HCT116 (cell line): ENCODE results near the gene APOBEC3C. TPM values are rescaled to one million over a fixed set of nuclear protein-coding genes. Genes with fewer than 3 reads are reported as not detected.

Experiments
- ATAC-seq: fragments of 200-7000 bp; cut with Tn5 transposase; 2 replicates; pipeline ENCODE4 v1.9.1; 2020; ENCODE audit warnings: mild to moderate bottlenecking, moderate library complexity
- BruUV-seq: library from RNA; stranded (reverse); fragments of 400-500 nt; replicated peaks from 2 replicates; lab custom pipeline; 2021; lab: Mats Ljungman, UMichigan
- CTCF ChIA-PET: fragments of 300-600 bp; sonication (Branson Sonifier 250); formaldehyde crosslinking; loops from one replicate; lab custom pipeline; 2021; ENCODE audit warnings: antibody characterized with exemption; lab: Charles Lee
- POLR2A ChIA-PET: fragments of 300-600, 350-600 bp; sonication (Branson Sonifier 250); formaldehyde crosslinking; loops from one replicate; lab custom pipeline; 2021; ENCODE audit warnings: antibody characterized with exemption; lab: Charles Lee
- RAD21 ChIA-PET, 2 experiments: fragments of 300-600 bp; sonication (Branson Sonifier 250); formaldehyde crosslinking; loops; one replicate each; lab custom pipeline; 2023; ENCODE audit warnings: low total read pairs in 2 of 2; ENCODE audit not compliant: uncharacterized antibody in 2 of 2, unreplicated experiment in 2 of 2, low non-redundant PET in 1 of 2; lab: Charles Lee
- DNase-seq: peaks from one replicate; pipeline ENCODE4 v3.0.0-alpha.2; 2010; ENCODE audit warnings: low read depth, low spot score
- H2AFZ ChIP-seq: fragments of 200-600 bp; shearing (Covaris generic), sonication (generic); 2 replicates; pipeline ENCODE4 v1.6.1; 2017; ENCODE audit warnings: low read depth, mixed run types, mixed read lengths, antibody characterized with exemption, low read length; ENCODE audit not compliant: poor library complexity, severe bottlenecking
- H3K27ac ChIP-seq: 2 replicates; pipeline ENCODE4 v1.5.1; 2012; ENCODE audit warnings: low read depth, low read length
- H3K27me3 ChIP-seq: fragments of 200-600 bp; sonication (generic); 2 replicates; pipeline ENCODE4 v1.6.1; 2016; ENCODE audit warnings: mixed run types, low read length, mixed read lengths; ENCODE audit not compliant: insufficient read depth
- H3K36me3 ChIP-seq, 2 experiments: fragments of 200-500 bp in 1 of 2; fragments of 200-600 bp in 1 of 2; sonication (Bioruptor generic) in 1 of 2; sonication (generic) in 1 of 2; 2 replicates each; pipeline versions ENCODE4 v1.5.1 to v1.6.1; 2014 to 2016; ENCODE audit warnings: low read length in 2 of 2, inconsistent platforms in 1 of 2, mixed read lengths in 1 of 2, mixed run types in 1 of 2; ENCODE audit not compliant: insufficient read depth in 2 of 2, control insufficient read depth in 1 of 2
- H3K4me1 ChIP-seq, 2 experiments: fragments of 200-600 bp in 1 of 2; sonication (generic) in 1 of 2; 2 replicates each; pipeline versions ENCODE4 v1.5.1 to v1.6.1; 2012 to 2017; ENCODE audit warnings: low read length in 2 of 2, inconsistent platforms in 1 of 2, mild to moderate bottlenecking in 1 of 2, mixed read lengths in 1 of 2, mixed run types in 1 of 2, moderate library complexity in 1 of 2; ENCODE audit not compliant: insufficient read depth in 2 of 2, control insufficient read depth in 1 of 2
- H3K4me2 ChIP-seq: fragments of 200-600 bp; sonication (generic); 2 replicates; pipeline ENCODE4 v1.6.1; 2017; ENCODE audit warnings: mixed run types, low read length, mixed read lengths
- H3K4me3 ChIP-seq, 2 experiments: fragments of 200-600 bp in 1 of 2; sonication (generic) in 1 of 2; replicated peaks in 1 of 2; 2 replicates each; pipeline ENCODE4 v1.5.1; 2011 to 2016; ENCODE audit warnings: low read length in 2 of 2, control low read depth in 1 of 2, low read depth in 1 of 2, mild to moderate bottlenecking in 1 of 2, mixed read lengths in 1 of 2, mixed run types in 1 of 2
- H3K79me2 ChIP-seq: fragments of 200-600 bp; sonication (generic); 2 replicates; pipeline ENCODE4 v1.6.1; 2017; ENCODE audit warnings: mild to moderate bottlenecking, mixed run types, low read length, moderate library complexity, mixed read lengths; ENCODE audit not compliant: insufficient read depth
- H3K9ac ChIP-seq: fragments of 200-600 bp; sonication (generic); 2 replicates; pipeline ENCODE4 v1.6.1; 2016; ENCODE audit warnings: low read length, mixed read lengths
- H3K9me2 ChIP-seq: fragments of 200-600 bp; sonication (generic), shearing (Covaris generic); 2 replicates; pipeline ENCODE4 v1.6.1; 2017; ENCODE audit warnings: mixed run types, mild to moderate bottlenecking, moderate library complexity; ENCODE audit not compliant: insufficient read depth
- H3K9me3 ChIP-seq, 2 experiments: fragments of 200-500 bp in 1 of 2; fragments of 200-600 bp in 1 of 2; sonication (Bioruptor generic) in 1 of 2; sonication (generic) in 1 of 2; 2 replicates each; pipeline ENCODE4 v1.6.1; 2014 to 2017; ENCODE audit warnings: low read length in 2 of 2, mixed read lengths in 2 of 2, inconsistent platforms in 1 of 2, low read depth in 1 of 2, mild to moderate bottlenecking in 1 of 2, mixed run types in 1 of 2, moderate library complexity in 1 of 2; ENCODE audit not compliant: control insufficient read depth in 1 of 2, insufficient read depth in 1 of 2
- H4K20me1 ChIP-seq: fragments of 200-600 bp; sonication (generic), shearing (Covaris generic); 2 replicates; pipeline ENCODE4 v1.6.1; 2017; ENCODE audit warnings: mixed run types, mild to moderate bottlenecking, moderate library complexity; ENCODE audit not compliant: insufficient read depth
- CEBPB ChIP-seq: IDR thresholded peaks from 2 replicates; pipeline ENCODE4 v1.6.1; 2012; ENCODE audit warnings: low read depth
- ELF1 ChIP-seq: IDR thresholded peaks from 2 replicates; pipeline ENCODE4 v1.6.1; 2012; ENCODE audit warnings: low read depth, borderline replicate concordance
- EZH2 ChIP-seq: fragments of 200-600 bp; sonication (generic); IDR thresholded peaks from 2 replicates; pipeline ENCODE4 v1.6.1; 2017; ENCODE audit warnings: antibody characterized with exemption, mixed run types
- EZH2phosphoT487 ChIP-seq: fragments of 200-600 bp; IDR thresholded peaks from 2 replicates; pipeline ENCODE4 v1.6.1; 2018; ENCODE audit warnings: antibody characterized with exemption, borderline replicate concordance
- JUND ChIP-seq: IDR thresholded peaks from 2 replicates; pipeline ENCODE4 v1.6.1; 2012
- POLR2A ChIP-seq: IDR thresholded peaks from 2 replicates; pipeline ENCODE4 v1.7.0; 2011; ENCODE audit warnings: borderline replicate concordance; ENCODE audit not compliant: insufficient read depth, insufficient read length; ENCODE audit errors: extremely low read depth
- POLR2AphosphoS5 ChIP-seq: IDR thresholded peaks from 2 replicates; pipeline ENCODE4 v1.6.1; 2011; ENCODE audit warnings: mild to moderate bottlenecking, low read depth, low read length, moderate library complexity
- SIN3A ChIP-seq: IDR thresholded peaks from 2 replicates; pipeline ENCODE4 v1.6.1; 2012; ENCODE audit warnings: low read depth
- SP1 ChIP-seq: IDR thresholded peaks from 2 replicates; pipeline ENCODE4 v1.6.1; 2012; ENCODE audit warnings: low read depth
- SRF ChIP-seq: IDR thresholded peaks from 2 replicates; pipeline ENCODE4 v1.6.1; 2012; ENCODE audit warnings: low read depth
- TCF7L2 ChIP-seq: IDR thresholded peaks from 2 replicates; pipeline ENCODE4 v1.7.0; 2011; ENCODE audit warnings: borderline replicate concordance, inconsistent platforms; ENCODE audit not compliant: insufficient read depth, insufficient read length; ENCODE audit errors: extremely low read depth
- YY1 ChIP-seq: IDR thresholded peaks from 2 replicates; pipeline ENCODE4 v1.6.1; 2011; ENCODE audit warnings: low read length, low read depth, moderate library complexity, mild to moderate bottlenecking; ENCODE audit not compliant: insufficient replicate concordance; ENCODE audit errors: extremely low read depth
- ZNF274 ChIP-seq: fragments of 200-500 bp; sonication (Bioruptor generic); IDR thresholded peaks from 2 replicates; pipeline ENCODE4 v1.6.1; 2014; ENCODE audit warnings: mild to moderate bottlenecking, low read depth, low read length, inconsistent platforms
- intact Hi-C: fragments of 100-400 bp; cut with micrococcal nuclease; formaldehyde crosslinking; loops from 2 replicates; pipeline ENCODE4 v1.10.0; 2022
- total RNA-seq: library from RNA; stranded (reverse); gene quantifications from one replicate; pipeline ENCODE4 v1.2.1, GENCODE V29; 2021; ENCODE audit not compliant: unreplicated experiment
- TF ChIP-seq, protein P1 (sequence below): IDR thresholded peaks from 2 replicates; pipeline ENCODE4 v1.6.1; 2012

Gene APOBEC3C
- total RNA-seq, 1 experiment from 2014 or later, result 40.2 TPM

DNA sequence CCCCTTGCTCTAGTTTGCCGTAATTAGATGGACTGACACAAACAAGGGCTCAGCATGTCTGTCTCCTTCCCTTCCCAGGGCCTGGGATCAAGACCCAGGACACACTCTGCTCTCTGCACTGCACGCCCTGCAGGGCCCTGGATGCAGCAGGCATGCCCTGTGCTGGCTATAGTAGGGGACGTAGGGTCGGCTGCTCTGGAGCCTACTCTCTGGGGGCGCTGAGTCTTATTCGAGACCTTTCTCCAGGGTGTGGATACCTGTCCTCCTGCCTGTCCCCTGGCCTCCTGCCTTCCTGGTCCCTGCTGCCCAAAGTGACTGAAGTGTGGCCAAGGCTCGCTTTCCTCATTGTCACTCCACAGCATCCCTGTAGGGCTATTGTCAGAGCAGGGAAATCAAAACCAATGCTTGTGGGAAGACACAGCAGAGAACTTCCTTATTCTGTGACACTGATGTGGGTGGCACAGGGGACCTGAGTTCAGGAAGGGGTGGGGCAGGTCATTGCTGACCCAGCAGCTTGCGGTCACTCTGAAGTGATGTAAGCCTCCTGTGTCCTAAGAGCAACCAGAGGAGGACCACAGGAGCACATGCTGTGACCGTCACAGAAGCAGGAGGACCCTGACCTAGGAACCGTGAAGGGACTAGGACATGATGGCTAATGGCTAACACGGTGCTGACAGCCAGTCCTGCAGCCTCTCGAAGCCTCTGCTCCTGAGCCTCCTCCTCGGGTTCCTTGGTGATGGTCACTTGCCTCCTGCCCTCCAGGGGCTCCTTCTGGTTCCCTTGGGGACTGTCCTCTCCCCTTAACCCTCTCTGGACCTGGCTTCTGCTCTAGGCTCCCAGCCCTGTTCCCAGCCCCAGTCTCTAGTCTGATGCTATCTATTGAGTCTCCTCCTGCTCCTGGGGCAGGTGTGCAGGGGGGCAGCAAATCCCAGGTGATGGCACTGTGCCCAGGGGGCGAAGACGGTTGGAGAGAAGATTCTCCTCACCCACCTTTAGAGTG, 46.3 kb upstream of the APOBEC3C start:
- DNase-seq (no peak), ATAC-seq (no peak)
- BruUV-seq, result no TSS peak
- POLR2A ChIA-PET, result no interaction called here
- Histone ChIP-seq H3K4me1 (peaks cover 2 to 6% of the 10 kb centered on the region in 2 experiments; a peak in 3 of 4 replicates), H3K36me3 (no peaks in the 10 kb centered on the region), H3K9me3 (no peaks in the 10 kb centered on the region), H4K20me1 (no peaks in the 10 kb centered on the region), H3K4me2 (no peak overlapping the region), H3K9me2 (no peaks in the 10 kb centered on the region), H3K27ac (no peak overlapping the region), H3K4me3 (no peak overlapping the region), H3K79me2 (no peaks in the 10 kb centered on the region), H3K27me3 (no peaks in the 10 kb centered on the region), H3K9ac (no peak overlapping the region), H2AFZ (no peak overlapping the region)
- RAD21 ChIA-PET, result no interaction called here
- TF ChIP-seq TCF7L2, result no peak
- TF ChIP-seq POLR2A, result no peak
- no peak for TF ChIP-seq EZH2
- TF ChIP-seq SRF, result no peak
- TF ChIP-seq EZH2phosphoT487, result no peak
- TF ChIP-seq CEBPB, result no peak
- no peak for TF ChIP-seq YY1
- TF ChIP-seq ZNF274, result no peak
- TF ChIP-seq POLR2AphosphoS5, result no peak
- no peak for TF ChIP-seq SIN3A
- TF ChIP-seq SP1, result no peak
- no peak for TF ChIP-seq JUND
- TF ChIP-seq, protein P1, sequence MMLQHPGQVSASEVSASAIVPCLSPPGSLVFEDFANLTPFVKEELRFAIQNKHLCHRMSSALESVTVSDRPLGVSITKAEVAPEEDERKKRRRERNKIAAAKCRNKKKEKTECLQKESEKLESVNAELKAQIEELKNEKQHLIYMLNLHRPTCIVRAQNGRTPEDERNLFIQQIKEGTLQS, result no peak
- no peak for TF ChIP-seq ELF1
- CTCF ChIA-PET, result no interaction called here
- intact Hi-C loops, result no loop called here
